A172 (cell line): ENCODE measurements around the gene SPATA45. TPM values are rescaled to one million over a fixed set of nuclear protein-coding genes. Genes with fewer than 3 reads are reported as not detected.
A peak's percentile ranks its signal among the peaks of the same experiment; 100 is the strongest.
"Not testable (repeated sequence)": the region's sequence is repeated elsewhere in the genome, so short reads cannot be mapped to it uniquely, and the experiment has no call there.

Experiments used
- DNase-seq: peaks from one replicate; pipeline ENCODE4 v3.0.0-alpha.2; 2015; ENCODE audit warnings: low spot score
- total RNA-seq: library from RNA; depleted of rRNA; stranded (reverse); fragments of >200 nt; shearing (Covaris generic); gene quantifications from 2 replicates; pipeline ENCODE4 v1.2.3, GENCODE V29; 2014; rRNA removed

Gene SPATA45
- total RNA-seq = 1.5 TPM in 1 of 2 replicates, not detected in the other

DNA sequence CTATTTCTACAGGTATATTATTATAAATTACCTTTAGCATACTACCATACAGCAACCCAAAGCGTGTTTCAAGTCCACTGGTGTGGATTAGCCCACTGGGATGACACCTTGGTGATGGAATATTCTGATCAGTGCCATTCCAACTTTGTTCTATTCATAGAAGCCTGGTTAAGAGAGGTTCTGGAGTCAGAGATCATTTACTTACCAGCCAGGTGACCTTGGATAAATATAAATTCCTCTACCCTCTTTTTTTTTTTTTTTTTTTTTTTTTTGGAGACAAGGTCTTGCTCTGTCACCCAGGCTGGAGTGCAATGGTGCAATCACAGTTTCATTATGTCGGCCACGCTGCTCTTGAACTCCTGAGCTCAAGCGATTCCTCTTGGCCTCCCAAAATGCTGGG is at the start of gene SPATA45:
SPATA45 (minus strand) TSS at position 101 of the 400 bp plus-strand sequence. CDS start 11,500 bp downstream, outside the sequence.
- no peak for DNase-seq

DNA sequence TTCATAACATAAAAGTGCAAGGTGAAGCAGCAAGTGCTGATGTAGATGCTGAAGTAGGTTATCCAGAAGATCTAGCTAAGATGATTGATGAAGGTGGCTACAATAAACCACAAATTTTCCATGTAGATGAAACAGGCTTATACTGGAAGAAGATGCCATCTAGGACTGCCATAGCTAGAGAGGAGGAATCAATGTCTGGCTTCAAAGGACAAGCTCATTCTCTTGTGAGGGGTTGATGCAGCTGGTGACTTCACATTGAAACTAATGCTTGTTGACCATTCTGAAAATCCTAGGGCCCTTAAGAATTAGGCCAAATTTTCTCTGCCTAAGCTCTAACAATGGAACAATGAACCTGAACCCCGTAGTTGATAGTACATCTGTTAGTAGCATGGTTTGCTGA is 44.7 kb upstream of the SPATA45 start:
- DNase-seq = no peak

DNA sequence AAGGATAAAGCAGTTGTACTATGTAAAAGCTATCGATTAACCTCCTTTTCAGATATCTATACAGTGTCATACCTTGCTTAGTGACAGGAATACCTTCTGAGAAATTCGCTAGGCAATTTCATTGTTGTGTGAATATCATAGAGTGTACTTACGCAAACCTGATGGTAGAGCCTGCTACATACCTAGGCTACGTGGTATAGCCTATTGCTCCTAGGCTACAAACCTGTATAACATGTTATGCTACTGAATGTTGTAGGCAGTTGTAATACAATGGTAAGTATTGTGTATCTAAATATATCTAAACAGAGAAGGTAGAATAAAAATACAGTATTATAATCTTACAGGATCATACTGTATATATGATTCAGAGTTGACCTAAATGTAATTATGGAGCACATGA is 37.1 kb upstream of the SPATA45 start:
- DNase-seq = no peak

DNA sequence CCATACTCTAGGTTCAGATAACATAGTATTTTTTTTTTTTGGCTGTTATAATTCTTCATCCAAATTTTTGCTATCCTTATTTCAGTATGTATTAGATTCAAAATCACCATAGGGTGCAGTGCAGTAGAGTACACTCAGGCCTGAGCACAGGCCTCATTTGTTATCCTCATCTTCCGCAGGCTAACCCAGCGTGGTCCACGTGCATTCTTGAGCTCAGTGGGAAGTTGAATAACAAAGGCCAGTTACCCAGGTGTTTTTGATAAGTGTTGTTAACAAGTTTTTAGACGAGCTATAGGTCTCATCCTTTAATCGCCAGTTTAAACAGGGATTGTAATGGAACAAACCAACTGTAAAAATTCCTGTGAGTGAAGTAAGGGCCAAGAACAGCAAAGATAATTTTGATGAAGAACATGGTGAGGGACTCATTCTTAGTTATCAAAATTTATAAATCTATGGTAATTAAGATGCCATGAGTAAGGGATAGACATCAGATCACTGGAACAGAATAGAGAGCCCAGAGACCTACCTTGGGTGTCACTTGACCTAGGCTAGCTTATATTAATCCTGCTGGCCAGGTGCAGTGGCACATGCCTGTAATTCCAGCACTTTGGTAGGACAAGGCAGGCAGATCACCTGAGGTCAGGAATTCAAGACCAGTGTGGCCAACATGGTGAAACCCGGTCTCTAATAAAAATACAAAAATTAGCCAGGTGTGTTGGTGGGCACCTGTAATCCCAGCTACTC is 32.7 kb upstream of the SPATA45 start:
- no peak for DNase-seq

DNA sequence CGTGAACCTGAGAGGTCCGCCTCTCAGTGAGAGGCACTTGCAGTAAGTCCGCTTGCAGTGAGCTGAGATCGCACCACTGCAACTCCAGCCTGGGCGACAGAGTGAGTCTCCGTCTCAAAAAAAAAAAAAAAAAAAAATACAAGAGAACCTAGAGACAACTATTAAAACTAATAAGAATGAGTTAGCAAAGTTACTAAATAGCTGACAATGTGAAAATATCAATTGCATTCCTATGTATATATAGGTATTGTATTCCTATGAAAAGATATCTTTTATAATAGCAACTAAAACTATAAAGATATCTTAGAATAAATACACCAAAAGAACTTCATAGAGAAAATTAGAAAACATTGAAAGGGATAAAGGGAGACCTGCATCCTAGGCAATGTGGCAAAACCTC is 31.0 kb upstream of the SPATA45 start:
- DNase-seq = no peak

DNA sequence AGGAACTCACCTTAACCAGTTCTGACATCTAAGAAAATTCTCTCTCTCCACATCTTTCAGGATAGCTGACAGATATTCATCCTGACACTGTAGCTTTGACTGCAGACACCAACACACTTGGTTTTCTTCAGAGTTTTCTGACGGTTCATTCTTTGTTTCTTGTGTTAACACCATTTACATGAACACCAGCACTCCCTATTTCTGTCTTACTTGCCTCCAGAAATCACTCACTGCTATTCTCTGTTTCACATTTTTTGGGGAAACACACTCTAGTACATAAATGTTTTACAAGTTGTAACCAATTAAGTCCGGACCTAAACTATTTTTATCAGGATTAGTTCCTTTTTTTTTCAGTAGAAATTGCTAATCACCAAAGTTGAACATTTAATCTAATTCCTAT is 26.1 kb upstream of the SPATA45 start:
- DNase-seq = no peak

DNA sequence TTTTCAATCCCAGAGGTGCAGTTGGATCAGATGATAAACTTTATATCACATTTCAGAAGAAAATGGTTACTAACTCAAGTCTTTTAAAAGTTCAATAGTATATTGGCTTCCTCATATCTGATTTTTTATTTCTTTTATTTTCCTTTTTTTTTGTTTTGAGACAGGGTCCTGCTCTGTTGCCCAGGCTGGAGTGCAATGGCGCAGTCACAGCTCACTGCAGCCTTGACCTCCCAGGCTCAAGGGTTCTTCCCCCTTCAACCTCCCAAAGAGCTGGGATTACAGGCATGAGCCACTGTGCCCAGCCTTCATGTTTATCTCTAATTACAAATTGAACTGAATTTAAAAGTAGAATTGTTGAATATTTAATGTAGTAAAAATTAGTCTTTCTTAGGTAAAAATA is 24.5 kb upstream of the SPATA45 start:
- no peak for DNase-seq

DNA sequence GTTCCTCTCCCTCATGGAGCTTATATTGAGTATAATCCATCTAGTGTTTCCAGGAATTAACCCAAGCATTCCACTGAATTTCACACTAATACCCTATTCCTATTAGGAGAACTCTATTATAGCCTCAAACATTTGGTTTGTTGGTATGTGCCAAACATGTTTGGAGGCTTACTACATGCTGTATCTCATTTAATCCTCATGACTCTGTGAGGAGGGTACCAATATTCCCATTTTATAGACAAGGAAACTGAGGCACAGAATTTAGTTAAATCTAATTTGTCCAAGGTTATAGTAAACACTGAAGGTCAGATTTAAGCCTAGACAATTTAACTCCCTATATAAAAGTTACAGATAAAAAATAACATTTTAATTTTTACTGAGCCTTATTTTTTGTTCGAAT is 19.7 kb upstream of the SPATA45 start:
- no peak for DNase-seq

DNA sequence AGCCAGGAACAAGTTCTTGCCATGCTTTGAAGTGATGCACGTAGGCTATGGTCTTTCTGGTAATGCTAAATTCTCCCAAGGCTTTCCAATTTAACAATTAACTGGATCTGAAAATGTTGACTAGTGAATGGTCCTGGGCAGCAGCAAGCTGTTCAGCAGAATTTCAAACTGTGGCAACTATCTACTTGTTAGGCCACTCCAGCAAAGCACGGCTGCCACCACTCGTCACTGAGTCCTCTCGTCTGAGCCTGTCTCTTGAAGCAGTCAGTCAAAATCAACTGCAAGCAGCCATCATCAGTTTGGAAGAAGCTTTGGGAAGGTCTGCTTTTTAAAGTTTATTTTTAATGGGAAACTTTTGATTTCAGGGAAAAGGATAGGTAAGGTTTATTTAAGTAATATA is 16.8 kb upstream of the SPATA45 start:
- DNase-seq = no peak

DNA sequence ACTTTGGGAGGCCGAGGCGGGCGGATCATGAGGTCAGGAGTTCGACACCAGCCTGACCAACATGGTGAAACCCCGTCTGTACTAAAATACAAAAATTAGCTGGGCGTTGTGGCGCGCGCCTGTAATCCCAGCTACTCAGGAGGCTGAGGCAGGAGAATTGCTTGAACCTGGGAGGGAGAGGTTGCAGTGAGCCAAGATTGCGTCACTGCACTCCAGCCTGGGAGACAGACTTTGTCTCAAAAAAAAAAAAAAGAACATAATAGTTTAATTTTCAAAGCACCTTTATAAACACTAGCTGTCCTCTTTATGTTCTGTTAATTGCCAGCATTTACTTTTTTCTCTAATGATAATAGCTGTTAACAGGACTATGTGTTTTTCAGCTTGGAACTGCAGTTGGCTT is 15.9 kb upstream of the SPATA45 start:
- not testable (repeated sequence) for DNase-seq

DNA sequence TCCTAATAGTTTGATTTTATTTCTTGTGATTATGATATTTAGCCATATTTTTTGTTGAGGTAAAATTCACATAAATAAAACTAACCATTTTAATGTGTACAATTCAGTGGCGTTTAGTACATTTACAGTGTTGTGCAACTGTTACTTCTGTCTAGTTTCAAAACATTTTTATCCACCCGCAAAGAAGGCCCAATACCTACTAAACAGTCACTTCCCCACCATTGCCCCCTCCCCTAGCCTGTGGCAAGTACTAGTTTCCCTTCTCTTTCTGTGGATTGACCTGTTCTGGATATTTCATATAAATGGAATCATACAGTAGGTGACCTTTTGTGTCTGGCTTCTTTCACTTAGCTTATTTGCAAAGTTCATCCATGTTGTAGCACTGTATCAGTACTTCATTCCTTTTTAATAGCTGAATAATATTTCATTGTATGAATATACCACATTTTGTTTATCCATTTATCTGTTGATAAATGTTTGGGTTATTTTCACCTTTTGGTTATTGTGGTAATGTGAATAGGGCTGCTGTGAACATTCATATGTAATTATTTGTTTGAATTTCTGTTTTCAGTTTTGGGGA is 14.8 kb upstream of the SPATA45 start:
- DNase-seq = no peak

DNA sequence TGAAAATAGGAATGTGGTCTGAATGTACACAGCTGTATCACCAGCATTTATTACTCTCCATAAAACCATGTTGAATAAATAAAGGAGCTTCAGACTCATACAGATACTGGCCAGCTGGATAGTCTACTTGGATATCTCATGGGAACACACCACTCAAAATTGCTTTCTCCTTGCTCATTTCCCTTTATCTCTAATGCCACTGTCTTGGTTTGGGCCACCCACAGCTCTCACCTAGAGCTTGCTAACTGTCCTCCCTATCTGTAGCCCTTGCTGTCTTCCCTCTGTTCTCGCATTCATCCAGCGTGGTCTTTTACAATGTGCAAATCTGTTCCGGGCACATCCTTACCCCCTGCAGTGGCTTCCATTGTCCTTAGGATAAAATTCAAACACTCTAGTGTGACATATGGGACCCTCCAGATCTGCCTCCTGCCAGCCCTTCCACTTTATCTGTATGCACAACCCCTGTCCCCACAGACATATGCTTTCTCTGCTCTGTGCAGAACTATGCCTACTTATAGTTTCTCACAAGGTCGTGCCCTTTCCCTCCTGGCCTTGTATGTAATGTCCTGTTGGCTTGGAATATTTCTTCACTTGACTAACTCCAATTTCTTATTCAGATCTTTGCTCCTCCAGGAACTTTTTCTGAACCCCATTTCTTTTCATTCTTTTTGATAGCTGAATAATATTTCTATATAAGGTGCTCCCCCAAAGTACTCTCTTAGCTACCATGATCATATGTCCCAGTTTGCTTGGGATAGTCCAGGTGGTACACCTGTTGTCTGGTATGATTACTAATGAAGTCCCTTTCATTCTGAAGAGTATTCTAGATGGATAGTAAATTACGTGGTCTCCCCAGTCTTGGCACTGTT is 13.5 kb upstream of the SPATA45 start:
- peak; percentile 21 for DNase-seq

DNA sequence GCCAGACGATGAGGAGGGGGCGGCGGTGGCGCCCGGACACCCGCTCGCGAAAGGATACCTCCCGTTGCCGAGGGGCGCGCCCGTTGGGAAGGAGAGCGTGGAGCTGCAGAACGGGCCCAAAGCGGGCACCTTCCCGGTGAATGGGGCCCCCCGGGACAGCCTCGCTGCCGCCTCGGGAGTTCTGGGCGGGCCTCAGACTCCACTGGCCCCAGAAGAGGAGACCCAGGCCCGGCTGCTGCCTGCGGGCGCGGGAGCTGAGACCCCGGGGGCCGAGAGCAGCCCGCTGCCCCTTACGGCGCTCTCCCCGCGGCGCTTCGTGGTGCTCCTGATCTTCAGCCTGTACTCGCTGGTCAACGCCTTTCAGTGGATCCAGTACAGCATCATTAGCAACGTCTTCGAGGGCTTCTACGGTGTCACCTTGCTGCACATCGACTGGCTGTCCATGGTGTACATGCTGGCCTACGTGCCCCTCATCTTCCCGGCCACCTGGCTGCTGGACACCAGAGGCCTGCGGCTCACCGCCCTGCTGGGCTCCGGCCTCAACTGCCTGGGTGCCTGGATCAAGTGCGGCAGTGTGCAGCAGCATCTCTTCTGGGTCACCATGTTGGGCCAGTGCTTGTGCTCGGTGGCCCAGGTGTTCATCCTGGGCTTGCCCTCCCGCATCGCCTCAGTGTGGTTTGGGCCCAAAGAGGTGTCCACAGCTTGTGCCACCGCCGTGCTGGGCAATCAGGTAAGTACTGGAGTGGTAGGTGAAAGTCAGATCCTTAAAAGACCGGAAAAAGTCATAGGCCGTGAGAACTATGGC is 11.2 kb upstream of the SPATA45 start:
- peak; percentile 29 for DNase-seq

DNA sequence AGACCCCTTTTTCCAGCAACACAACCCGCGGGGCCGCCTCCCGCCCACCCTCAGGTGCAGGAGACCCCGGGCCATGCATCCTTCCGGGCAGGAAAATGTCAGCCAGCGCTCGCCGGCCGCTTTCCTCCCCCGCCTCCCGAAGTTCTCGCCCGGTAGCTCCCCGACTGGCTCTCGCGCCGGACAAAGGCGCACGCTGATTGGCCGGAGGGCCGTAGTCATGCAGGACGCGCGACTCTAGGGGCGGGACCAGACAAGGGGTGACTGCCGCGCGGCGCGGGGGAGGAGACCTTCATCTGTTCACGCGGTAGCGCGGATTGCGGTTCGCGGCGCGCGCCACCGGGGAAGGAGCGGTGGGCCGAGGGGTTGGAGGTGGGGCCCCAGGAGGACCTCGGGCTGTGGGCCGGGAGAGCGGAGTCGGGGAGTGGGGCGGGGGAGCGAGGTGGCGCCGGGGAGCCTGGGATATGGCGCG is 10.6 kb upstream of the SPATA45 start, which contains the start of gene FLVCR1:
FLVCR1 (plus strand) TSS at position 284 of the 469 bp plus-strand sequence; CDS start at position 462, 178 bp downstream.
- DNase-seq = peak; percentile 93

DNA sequence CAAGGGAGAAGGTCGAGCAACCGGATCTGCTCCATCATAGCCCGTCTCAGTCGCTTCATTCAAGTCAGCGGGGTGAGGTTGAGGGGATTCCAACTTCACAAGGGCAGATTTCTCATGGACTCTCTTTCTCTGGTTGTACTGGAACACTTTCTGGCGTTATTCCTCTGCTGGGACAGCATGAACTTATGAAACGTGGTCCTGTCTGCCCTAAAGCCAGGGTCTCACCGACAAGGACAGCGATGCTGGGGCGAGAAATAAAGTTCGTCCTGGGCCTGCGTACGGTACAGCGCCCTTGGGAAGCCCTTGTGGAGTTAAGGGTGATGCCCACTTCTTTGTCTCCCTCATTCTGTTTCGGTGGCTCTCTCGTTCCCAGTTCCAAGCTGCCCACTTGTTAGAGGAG is 9.3 kb upstream of the SPATA45 start:
- no peak for DNase-seq

DNA sequence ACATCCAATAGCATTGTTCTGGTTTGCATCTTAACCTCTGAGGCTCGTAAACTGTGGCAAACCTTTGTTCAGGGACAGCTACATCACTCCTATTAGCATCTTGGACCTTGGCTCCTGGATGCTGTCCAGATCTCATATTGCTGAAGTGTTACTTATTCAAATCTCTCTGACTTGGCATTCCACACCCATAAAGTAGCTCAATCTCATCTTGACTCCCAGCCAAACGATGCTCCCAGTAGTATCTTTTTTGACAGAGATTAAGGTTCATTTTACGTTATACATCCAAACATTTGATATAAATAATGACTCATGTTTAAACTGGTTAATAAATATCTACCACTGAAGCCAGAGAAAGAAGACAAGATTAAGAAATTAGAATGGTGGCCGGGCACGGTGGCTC is 6.2 kb upstream of the SPATA45 start:
- DNase-seq = peak; percentile 14

DNA sequence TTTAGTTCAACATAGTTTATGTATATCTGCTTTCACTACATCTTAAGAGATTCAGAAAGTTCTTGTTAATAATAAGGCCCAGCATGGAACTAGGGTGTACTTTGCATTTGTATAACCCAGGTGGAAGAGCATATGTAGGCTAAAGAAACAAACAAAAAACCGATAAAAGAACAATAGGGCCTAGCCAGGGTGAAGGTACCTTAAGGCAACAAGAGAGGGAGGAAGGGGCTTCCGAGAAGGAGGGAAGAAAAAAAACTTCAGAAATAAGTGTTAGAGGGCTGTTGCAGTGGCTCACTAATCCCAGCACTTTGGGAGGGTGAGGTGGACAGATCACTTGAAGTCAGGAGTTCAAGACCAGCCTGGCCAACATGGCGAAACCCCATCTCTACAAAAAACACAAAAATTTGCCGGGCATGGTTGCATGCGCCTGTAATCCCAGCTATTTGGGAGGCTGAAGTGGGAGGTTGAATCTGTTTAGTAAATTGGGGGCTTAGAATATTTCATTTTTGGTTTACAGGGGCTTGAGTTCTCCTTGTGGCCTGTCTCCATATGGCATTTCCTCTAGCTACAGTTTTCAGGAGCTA is 4.7 kb upstream of the SPATA45 start:
- no peak for DNase-seq

DNA sequence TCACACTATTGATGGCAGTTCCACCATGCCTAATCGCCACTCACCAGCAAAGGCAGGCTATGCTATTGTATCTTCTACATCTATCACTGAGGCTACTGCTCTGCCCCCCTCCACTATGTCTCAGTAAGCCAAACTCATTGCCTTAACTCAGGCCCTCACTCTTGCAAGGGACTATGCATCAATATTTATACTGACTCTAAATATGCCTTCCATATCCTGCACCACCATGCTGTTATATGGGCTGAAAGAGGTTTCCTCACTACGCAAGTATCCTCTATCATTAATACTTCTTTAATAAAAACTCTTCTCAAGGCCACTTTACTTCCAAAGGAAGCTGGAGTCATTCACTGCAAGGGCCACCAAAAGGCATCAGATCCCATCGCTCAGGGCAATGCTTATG is 2.9 kb downstream of the SPATA45 start:
- not testable (repeated sequence) for DNase-seq

DNA sequence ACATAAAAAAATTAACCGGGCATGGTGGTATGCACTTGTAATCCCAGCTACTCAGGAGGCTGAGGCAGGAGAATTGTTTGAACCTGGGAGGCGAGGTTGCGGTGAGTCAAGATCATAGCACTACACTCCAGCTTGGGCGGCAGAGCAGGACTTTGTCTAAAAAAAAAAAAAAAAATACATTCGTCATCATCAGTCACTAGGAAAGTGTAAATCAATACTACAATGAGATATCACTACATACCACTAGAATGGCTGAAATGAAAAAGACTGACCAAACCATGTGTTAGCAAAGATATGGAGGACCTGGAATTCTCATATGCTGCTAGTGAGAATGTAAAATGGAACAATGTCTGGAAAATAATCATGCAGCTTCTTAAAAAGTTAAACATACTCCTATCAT is 9.3 kb downstream of the SPATA45 start:
- DNase-seq = no peak

DNA sequence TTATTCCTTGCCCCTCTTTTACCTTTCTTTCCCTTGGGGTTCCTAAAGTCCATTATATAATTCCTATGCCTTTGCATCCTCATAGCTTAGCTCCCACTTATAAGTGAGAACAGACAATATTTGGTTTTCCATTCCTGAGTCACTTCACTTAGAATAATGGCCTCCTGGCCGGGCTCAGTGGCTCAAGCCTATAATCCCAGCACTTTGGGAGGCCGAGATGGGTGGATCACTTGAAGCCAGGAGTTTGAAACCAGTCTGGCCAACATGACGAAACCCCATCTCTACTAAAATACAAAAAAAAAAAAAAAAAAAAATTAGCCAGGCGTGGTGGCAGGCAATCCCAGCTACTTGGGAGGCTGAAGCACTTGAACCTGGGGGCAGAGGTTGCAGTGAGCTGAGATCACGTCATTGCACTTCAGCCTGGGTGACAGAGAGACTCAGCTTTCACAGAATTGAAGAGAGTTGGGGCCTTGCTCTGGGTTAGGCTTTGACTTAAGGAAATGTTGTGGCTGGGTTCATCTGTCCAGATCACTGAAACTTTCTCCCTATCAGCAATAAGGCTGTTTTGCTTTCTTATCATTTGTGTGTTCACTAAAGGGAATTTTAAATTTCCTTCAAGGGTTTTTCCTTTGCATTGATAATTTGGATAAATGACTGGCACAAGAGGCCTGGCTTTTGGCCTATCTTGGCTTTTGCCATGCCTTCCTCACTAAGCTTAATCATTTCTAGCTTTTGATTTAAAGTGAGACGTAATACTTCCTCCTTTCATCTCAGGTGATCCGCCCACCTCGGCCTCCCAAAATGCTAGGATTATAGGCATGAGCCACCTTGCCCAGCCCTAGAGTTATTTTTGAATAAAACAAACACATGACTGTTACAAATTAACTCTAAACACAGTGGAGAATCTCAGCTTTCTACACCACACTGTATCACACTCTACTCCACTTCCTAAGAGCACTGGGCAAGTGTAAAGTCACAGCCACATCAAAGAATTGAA is 13.9 kb downstream of the SPATA45 start:
- not testable (repeated sequence) for DNase-seq
